GM12878 (cell line): ENCODE results near the gene GJC1.
A peak's percentile ranks its signal among the peaks of the same experiment; 100 is the strongest.

Experiments used
- CHD2 ChIP-seq: IDR thresholded peaks from 2 replicates; pipeline ENCODE4 v1.6.1; 2011; ENCODE audit warnings: low read depth, low read length, improper control_type of control experiment, borderline replicate concordance
- CHD4 ChIP-seq: fragments of 200-600 bp; sonication (generic); IDR thresholded peaks from 2 replicates; pipeline ENCODE4 v1.6.1; 2016; ENCODE audit warnings: mild to moderate bottlenecking
- CTCF ChIP-seq, 3 experiments: IDR thresholded peaks in 2 of 3; conservative IDR thresholded peaks in 1 of 3; 2 replicates each; pipeline ENCODE4 v1.5.1; 2011; ENCODE audit warnings: low read depth in 3 of 3, low read length in 3 of 3, mild to moderate bottlenecking in 3 of 3, control low read depth in 2 of 3, moderate library complexity in 2 of 3, inconsistent platforms in 1 of 3, mixed read lengths in 1 of 3; ENCODE audit not compliant: control insufficient read depth in 2 of 3, insufficient read depth in 1 of 3; ENCODE audit errors: extremely low read depth in 1 of 3
- HCFC1 ChIP-seq: fragments of 150-350 bp; IDR thresholded peaks from 2 replicates; pipeline ENCODE4 v1.6.1; 2014; ENCODE audit warnings: low read length
- POLR2A ChIP-seq: IDR thresholded peaks from 2 replicates; pipeline ENCODE4 v1.6.1; 2011; ENCODE audit warnings: low read depth, mild to moderate bottlenecking, low read length
- POLR2AphosphoS5 ChIP-seq: IDR thresholded peaks from 2 replicates; pipeline ENCODE4 v1.6.1; 2011; ENCODE audit warnings: mild to moderate bottlenecking, low read length, inconsistent platforms
- PRDM15 ChIP-seq: fragments of 450-650 bp; formaldehyde crosslinking; IDR thresholded peaks from 2 replicates; pipeline ENCODE4 v1.4.0; 2020; ENCODE audit warnings: mild to moderate bottlenecking, moderate library complexity
- TCF12 ChIP-seq: IDR thresholded peaks from 2 replicates; pipeline ENCODE4 v1.6.1; 2011; ENCODE audit warnings: low read depth, mild to moderate bottlenecking, low read length
- TCF3 ChIP-seq: IDR thresholded peaks from 2 replicates; pipeline ENCODE4 v1.6.1; 2012; ENCODE audit warnings: low read depth, mild to moderate bottlenecking, low read length, borderline replicate concordance; ENCODE audit not compliant: insufficient read depth
- TCF7 ChIP-seq: IDR thresholded peaks from 2 replicates; pipeline ENCODE4 v1.6.1; 2014; ENCODE audit warnings: antibody characterized with exemption, borderline replicate concordance
- ZNF274 ChIP-seq: IDR thresholded peaks from one replicate; pipeline ENCODE4 v1.8.0; 2011; ENCODE audit not compliant: insufficient read length, insufficient read depth
- TF ChIP-seq, protein P1 (sequence below): IDR thresholded peaks from 2 replicates; pipeline ENCODE4 v1.6.1; 2012; ENCODE audit warnings: low read length, inconsistent platforms
- TF ChIP-seq, protein P2 (sequence below): IDR thresholded peaks from 2 replicates; pipeline ENCODE4 v1.6.1; 2012; ENCODE audit warnings: mild to moderate bottlenecking, low read depth, low read length

DNA sequence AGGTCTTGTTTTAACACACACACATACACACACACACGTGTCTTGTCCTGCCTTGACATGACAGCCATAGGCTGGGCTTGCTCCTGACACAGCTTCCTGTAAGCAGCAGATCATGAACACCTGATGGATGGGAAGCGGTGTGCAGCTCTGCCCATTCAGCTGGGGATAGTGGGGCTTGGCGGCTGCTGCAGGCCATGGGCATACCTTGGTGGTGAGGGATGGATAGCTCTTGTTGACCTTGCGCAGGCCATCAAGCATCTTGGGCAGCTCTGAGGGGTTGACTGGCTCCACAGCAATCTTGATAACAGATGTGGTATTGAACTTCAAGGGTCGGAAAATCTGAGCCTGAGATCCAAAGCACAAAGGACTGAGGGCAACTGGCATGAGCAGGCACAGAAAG lies 29.6 kb upstream of the GJC1 start:
- TF ChIP-seq ZNF274, result no peak
- no peak for TF ChIP-seq CTCF (IDR thresholded peaks at IDR 0.05 in 2 of 3, conservative IDR thresholded peaks at IDR 0.05 in 1 of 3; ENCODE audit: control insufficient read depth in 2 of 3, extremely low read depth in 1 of 3, insufficient read depth in 1 of 3, low read depth in 3 of 3, low read length in 3 of 3)
- TF ChIP-seq POLR2AphosphoS5, result no peak
- TF ChIP-seq CHD2, result no peak
- TF ChIP-seq TCF12, result no peak
- no peak for TF ChIP-seq TCF3
- no peak for TF ChIP-seq HCFC1
- TF ChIP-seq, protein P1, sequence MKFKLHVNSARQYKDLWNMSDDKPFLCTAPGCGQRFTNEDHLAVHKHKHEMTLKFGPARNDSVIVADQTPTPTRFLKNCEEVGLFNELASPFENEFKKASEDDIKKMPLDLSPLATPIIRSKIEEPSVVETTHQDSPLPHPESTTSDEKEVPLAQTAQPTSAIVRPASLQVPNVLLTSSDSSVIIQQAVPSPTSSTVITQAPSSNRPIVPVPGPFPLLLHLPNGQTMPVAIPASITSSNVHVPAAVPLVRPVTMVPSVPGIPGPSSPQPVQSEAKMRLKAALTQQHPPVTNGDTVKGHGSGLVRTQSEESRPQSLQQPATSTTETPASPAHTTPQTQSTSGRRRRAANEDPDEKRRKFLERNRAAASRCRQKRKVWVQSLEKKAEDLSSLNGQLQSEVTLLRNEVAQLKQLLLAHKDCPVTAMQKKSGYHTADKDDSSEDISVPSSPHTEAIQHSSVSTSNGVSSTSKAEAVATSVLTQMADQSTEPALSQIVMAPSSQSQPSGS, result no peak
- TF ChIP-seq POLR2A, result 0 out of 2 replicates have a peak, but pooled peaks have one; percentile 17
- TF ChIP-seq PRDM15, result no peak
- TF ChIP-seq TCF7, result no peak
- no peak for TF ChIP-seq CHD4
- TF ChIP-seq, protein P2, sequence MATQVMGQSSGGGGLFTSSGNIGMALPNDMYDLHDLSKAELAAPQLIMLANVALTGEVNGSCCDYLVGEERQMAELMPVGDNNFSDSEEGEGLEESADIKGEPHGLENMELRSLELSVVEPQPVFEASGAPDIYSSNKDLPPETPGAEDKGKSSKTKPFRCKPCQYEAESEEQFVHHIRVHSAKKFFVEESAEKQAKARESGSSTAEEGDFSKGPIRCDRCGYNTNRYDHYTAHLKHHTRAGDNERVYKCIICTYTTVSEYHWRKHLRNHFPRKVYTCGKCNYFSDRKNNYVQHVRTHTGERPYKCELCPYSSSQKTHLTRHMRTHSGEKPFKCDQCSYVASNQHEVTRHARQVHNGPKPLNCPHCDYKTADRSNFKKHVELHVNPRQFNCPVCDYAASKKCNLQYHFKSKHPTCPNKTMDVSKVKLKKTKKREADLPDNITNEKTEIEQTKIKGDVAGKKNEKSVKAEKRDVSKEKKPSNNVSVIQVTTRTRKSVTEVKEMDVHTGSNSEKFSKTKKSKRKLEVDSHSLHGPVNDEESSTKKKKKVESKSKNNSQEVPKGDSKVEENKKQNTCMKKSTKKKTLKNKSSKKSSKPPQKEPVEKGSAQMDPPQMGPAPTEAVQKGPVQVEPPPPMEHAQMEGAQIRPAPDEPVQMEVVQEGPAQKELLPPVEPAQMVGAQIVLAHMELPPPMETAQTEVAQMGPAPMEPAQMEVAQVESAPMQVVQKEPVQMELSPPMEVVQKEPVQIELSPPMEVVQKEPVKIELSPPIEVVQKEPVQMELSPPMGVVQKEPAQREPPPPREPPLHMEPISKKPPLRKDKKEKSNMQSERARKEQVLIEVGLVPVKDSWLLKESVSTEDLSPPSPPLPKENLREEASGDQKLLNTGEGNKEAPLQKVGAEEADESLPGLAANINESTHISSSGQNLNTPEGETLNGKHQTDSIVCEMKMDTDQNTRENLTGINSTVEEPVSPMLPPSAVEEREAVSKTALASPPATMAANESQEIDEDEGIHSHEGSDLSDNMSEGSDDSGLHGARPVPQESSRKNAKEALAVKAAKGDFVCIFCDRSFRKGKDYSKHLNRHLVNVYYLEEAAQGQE, result no peak
